CD4-positive, alpha-beta memory T cell (primary cell): ENCODE data around the gene ATP8A2. TPM values are rescaled to one million over a fixed set of nuclear protein-coding genes. Genes with fewer than 3 reads are reported as not detected.

Experiments used
- CTCF ChIA-PET: fragments of 350-600 bp; sonication (Branson Sonifier 250); formaldehyde crosslinking; loops from one replicate; lab custom pipeline; 2021; ENCODE audit warnings: inconsistent platforms; ENCODE audit not compliant: partially characterized antibody; lab: Charles Lee
- POLR2A ChIA-PET: fragments of 350-600 bp; sonication (Branson Sonifier 250); formaldehyde crosslinking; loops from one replicate; lab custom pipeline; 2021; ENCODE audit not compliant: partially characterized antibody; lab: Charles Lee
- DNase-seq, 5 donors: peaks; one replicate each; pipeline versions ENCODE4 v3.0.0 to v3.0.0-alpha.2; 2020 to 2022; ENCODE audit warnings: mixed read lengths in 1 of 5
- H3K27ac ChIP-seq: one replicate; pipeline ENCODE4 v1.7.0; 2013; ENCODE audit warnings: low read depth, low read length
- H3K27me3 ChIP-seq: 2 replicates; pipeline ENCODE4 v1.7.0; 2013; ENCODE audit warnings: mild to moderate bottlenecking, low read length, moderate library complexity; ENCODE audit not compliant: insufficient read depth
- H3K36me3 ChIP-seq: 2 replicates; pipeline ENCODE4 v1.7.0; 2013; ENCODE audit warnings: mild to moderate bottlenecking, low read length, moderate library complexity; ENCODE audit not compliant: insufficient read depth
- H3K4me1 ChIP-seq: 2 replicates; pipeline ENCODE4 v1.7.0; 2013; ENCODE audit warnings: mild to moderate bottlenecking, low read length, moderate library complexity; ENCODE audit not compliant: insufficient read depth
- H3K4me3 ChIP-seq, 2 donors: one replicate each; pipeline ENCODE4 v1.7.0; 2013; ENCODE audit warnings: low read length in 2 of 2, mild to moderate bottlenecking in 1 of 2
- H3K9me3 ChIP-seq, 2 donors: one replicate each; pipeline ENCODE4 v1.7.0; 2013; ENCODE audit warnings: low read length in 2 of 2, control low read depth in 1 of 2; ENCODE audit not compliant: control insufficient read depth in 1 of 2
- H3K27ac Mint-ChIP-seq, 7 donors: one replicate each; pipeline ENCODE4 v1.8.0; 2020 to 2021; ENCODE audit warnings: mixed read lengths in 7 of 7, mild to moderate bottlenecking in 6 of 7, inconsistent platforms in 3 of 7, moderate library complexity in 3 of 7
- H3K27me3 Mint-ChIP-seq, 2 donors: one replicate each; pipeline ENCODE4 v1.8.0; 2020 to 2021; ENCODE audit warnings: mixed read lengths in 2 of 2
- H3K36me3 Mint-ChIP-seq, 2 donors: one replicate each; pipeline ENCODE4 v1.8.0; 2020 to 2021; ENCODE audit warnings: mixed read lengths in 2 of 2, inconsistent platforms in 1 of 2, mild to moderate bottlenecking in 1 of 2
- H3K4me1 Mint-ChIP-seq, 4 donors: one replicate each; pipeline ENCODE4 v1.8.0; 2020 to 2021; ENCODE audit warnings: mixed read lengths in 4 of 4, mild to moderate bottlenecking in 1 of 4
- H3K4me3 Mint-ChIP-seq, 8 donors: one replicate each; pipeline ENCODE4 v1.8.0; 2020 to 2021; ENCODE audit warnings: mixed read lengths in 8 of 8, mild to moderate bottlenecking in 7 of 8, moderate library complexity in 6 of 8, inconsistent platforms in 3 of 8
- H3K9me3 Mint-ChIP-seq, 8 donors: one replicate each; pipeline ENCODE4 v1.8.0; 2020 to 2021; ENCODE audit warnings: mixed read lengths in 8 of 8, mild to moderate bottlenecking in 5 of 8, inconsistent platforms in 3 of 8, moderate library complexity in 1 of 8
- intact Hi-C: fragments of 100-400 bp; cut with micrococcal nuclease; formaldehyde crosslinking; loops from one replicate; pipeline ENCODE4 v1.15.1; 2023
- polyA plus RNA-seq, 2 donors: library from polyadenylated mRNA; unstranded; fragments of 300-500 nt; fragmentation: Illumina TruSeq; gene quantifications; one replicate each; pipeline ENCODE4 v1.2.3, GENCODE V29; 2021
- total RNA-seq, 2 experiments: library from RNA; stranded (reverse); gene quantifications; one replicate each; pipeline ENCODE4 v1.2.3, GENCODE V29; 2021

The ATP8A2 gene
- total and polyA plus RNA-seq, 4 experiments from 2014 or later: 0.36 to 0.93 (median 0.67) TPM

- DNase-seq: no peak
- Histone ChIP-seq H3K27me3 (no peaks in the 10 kb centered on the region), H3K36me3 (no peaks in the 10 kb centered on the region), H3K4me1 (no peaks in the 10 kb centered on the region), H3K4me3 (no peak overlapping the region), H3K27ac (no peak overlapping the region), H3K9me3 (no peaks in the 10 kb centered on the region)
- Mint-ChIP-seq H3K27me3 (peaks cover 3 to 8% of the 10 kb centered on the region in 2 donors), H3K9me3 (peaks cover 0 to 15% (median 4%) of the 10 kb centered on the region in 8 donors), H3K36me3 (no peaks in the 10 kb centered on the region), H3K4me3 (no peak overlapping the region), H3K4me1 (no peaks in the 10 kb centered on the region), H3K27ac (no peak overlapping the region)
- intact Hi-C loops: no loop called here
- ChIA-PET POLR2A (no interaction called here), CTCF (no interaction called here)
Measured at GRCh38 chr13:26030331-26030730, 658.6 kb downstream of the ATP8A2 start.

DNA sequence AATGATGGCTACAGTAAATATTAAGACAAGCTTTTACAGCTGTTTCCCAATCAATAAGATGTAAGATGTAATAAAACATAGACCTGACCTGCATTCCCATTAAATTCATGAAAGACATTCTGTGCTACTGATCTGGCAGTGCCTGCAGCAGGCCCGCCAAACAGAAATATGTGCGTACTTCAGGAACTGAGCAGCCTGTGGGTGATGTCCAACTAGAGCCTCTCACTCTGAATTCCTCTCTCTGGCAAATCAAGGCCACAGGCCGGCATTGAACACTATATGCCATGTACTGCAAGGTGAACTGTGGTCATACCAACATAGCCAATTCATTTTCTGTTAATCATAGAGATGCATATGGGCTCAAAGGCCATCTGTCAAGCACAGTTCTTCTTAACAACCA, 662.2 kb downstream of the ATP8A2 start:
- POLR2A ChIA-PET: no interaction called here
- H3K4me3 Mint-ChIP-seq: no peak overlapping the region

DNA sequence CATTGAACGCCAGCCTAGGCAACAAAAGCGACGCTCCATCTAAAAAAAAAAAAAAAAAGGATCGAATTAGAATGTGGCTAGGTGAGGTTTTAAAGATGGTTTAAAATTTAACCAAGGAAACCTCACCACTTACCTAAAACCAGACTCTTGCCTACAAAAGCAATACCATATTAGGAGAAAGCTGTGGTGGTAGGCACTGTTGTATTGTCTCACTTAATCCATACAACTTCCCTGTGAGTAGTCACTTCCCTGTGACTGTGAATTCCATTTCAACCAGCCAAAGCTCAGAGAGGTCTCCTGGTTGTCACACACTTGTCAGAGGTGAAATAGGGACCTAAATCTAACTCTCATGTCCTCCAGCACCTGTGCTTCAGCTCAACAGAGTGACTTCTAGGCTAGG, 664.6 kb downstream of the ATP8A2 start:
- no peaks in the 10 kb centered on the region for H3K36me3 ChIP-seq
- H3K9me3 ChIP-seq: no peaks in the 10 kb centered on the region
- intact Hi-C loops: no loop called here
- no peaks in the 10 kb centered on the region for H3K27me3 ChIP-seq
- H3K27ac ChIP-seq: no peak overlapping the region
- ChIA-PET POLR2A (no interaction called here), CTCF (interaction anchor here (0.7 to 1.7 kb wide), 4 partner anchors 29 to 310 kb away, joined by 3 to 5 read pairs (median 4); no protein-coding TSS in a partner anchor)
- no peak overlapping the region for H3K27ac Mint-ChIP-seq
- DNase-seq: no peak
- no peaks in the 10 kb centered on the region for H3K36me3 Mint-ChIP-seq
- H3K4me3 ChIP-seq: no peak overlapping the region
- no peak overlapping the region for H3K4me3 Mint-ChIP-seq
- H3K27me3 Mint-ChIP-seq: peaks cover 3 to 4% of the 10 kb centered on the region in 2 donors
- H3K4me1 Mint-ChIP-seq: no peaks in the 10 kb centered on the region
- no peaks in the 10 kb centered on the region for H3K4me1 ChIP-seq
- H3K9me3 Mint-ChIP-seq: peaks cover 0 to 11% (median 5%) of the 10 kb centered on the region in 8 donors

More for the DNA sequence above, 662.2 kb downstream of the ATP8A2 start:
- no peak for DNase-seq
- H3K27ac Mint-ChIP-seq: no peak overlapping the region
- H3K27me3 Mint-ChIP-seq: peaks cover 2 to 8% of the 10 kb centered on the region in 2 donors
- intact Hi-C loops: no loop called here
- H3K4me3 ChIP-seq: no peak overlapping the region
- peaks cover 0 to 20% (median 7%) of the 10 kb centered on the region in 8 donors for H3K9me3 Mint-ChIP-seq
- H3K4me1 Mint-ChIP-seq: no peaks in the 10 kb centered on the region
- CTCF ChIA-PET: no interaction called here
- no peaks in the 10 kb centered on the region for H3K27me3 ChIP-seq
- no peaks in the 10 kb centered on the region for H3K4me1 ChIP-seq
- no peaks in the 10 kb centered on the region for H3K36me3 ChIP-seq
- no peaks in the 10 kb centered on the region for H3K9me3 ChIP-seq
- no peak overlapping the region for H3K27ac ChIP-seq
- no peaks in the 10 kb centered on the region for H3K36me3 Mint-ChIP-seq

- Histone ChIP-seq H3K27ac (no peak overlapping the region), H3K4me1 (no peaks in the 10 kb centered on the region), H3K36me3 (no peaks in the 10 kb centered on the region), H3K27me3 (no peaks in the 10 kb centered on the region), H3K9me3 (no peaks in the 10 kb centered on the region), H3K4me3 (no peak overlapping the region)
- peaks cover 0 to 3% of the 10 kb centered on the region in 2 donors for H3K27me3 Mint-ChIP-seq
- no peaks in the 10 kb centered on the region for H3K4me1 Mint-ChIP-seq
- H3K27ac Mint-ChIP-seq: no peak overlapping the region
- H3K4me3 Mint-ChIP-seq: no peak overlapping the region
- peak in 1 of 5 donors; percentile 10 for DNase-seq
- peaks cover 0 to 6% (median 4%) of the 10 kb centered on the region in 8 donors for H3K9me3 Mint-ChIP-seq
- ChIA-PET POLR2A (no interaction called here), CTCF (interaction anchor here (0.7 to 1.7 kb wide), 4 partner anchors 8 to 329 kb away, joined by 3 to 5 read pairs (median 4); no protein-coding TSS in a partner anchor)
- H3K36me3 Mint-ChIP-seq: no peaks in the 10 kb centered on the region
- intact Hi-C loops: no loop called here
Measured at GRCh38 chr13:26037302-26037701, 665.5 kb downstream of the ATP8A2 start.

GRCh38 chr13:26038931-26039475, 667.2 kb downstream of the ATP8A2 start:
- DNase-seq: no peak
- ChIA-PET CTCF (interaction anchor here (0.9 kb wide), 1 partner anchor 209 kb away, joined by 5 read pairs; no protein-coding TSS in a partner anchor), POLR2A (no interaction called here)
- Histone ChIP-seq H3K27me3 (no peaks in the 10 kb centered on the region), H3K4me1 (no peaks in the 10 kb centered on the region), H3K9me3 (no peaks in the 10 kb centered on the region), H3K4me3 (no peak overlapping the region), H3K36me3 (no peaks in the 10 kb centered on the region), H3K27ac (no peak overlapping the region)
- Mint-ChIP-seq H3K27me3 (peaks cover 0 to 3% of the 10 kb centered on the region in 2 donors), H3K9me3 (peaks cover 0 to 6% (median 4%) of the 10 kb centered on the region in 8 donors), H3K36me3 (no peaks in the 10 kb centered on the region), H3K4me3 (no peak overlapping the region), H3K27ac (no peak overlapping the region), H3K4me1 (no peaks in the 10 kb centered on the region)
- intact Hi-C loops: no loop called here

GRCh38 chr13:26041444-26041843, 669.7 kb downstream of the ATP8A2 start:
- CTCF ChIA-PET: no interaction called here
- POLR2A ChIA-PET: no interaction called here
- peaks cover 2 to 9% (median 4%) of the 10 kb centered on the region in 4 donors for H3K4me1 Mint-ChIP-seq

GRCh38 chr13:26042785-26043184, 671.0 kb downstream of the ATP8A2 start:
- Mint-ChIP-seq H3K36me3 (no peaks in the 10 kb centered on the region), H3K4me3 (no peak overlapping the region), H3K4me1 (peaks cover 2 to 9% (median 4%) of the 10 kb centered on the region in 4 donors), H3K27ac (no peak overlapping the region), H3K9me3 (no peaks in the 10 kb centered on the region), H3K27me3 (peaks cover 4 to 10% of the 10 kb centered on the region in 2 donors)
- Histone ChIP-seq H3K36me3 (no peaks in the 10 kb centered on the region), H3K4me3 (no peak overlapping the region), H3K9me3 (no peaks in the 10 kb centered on the region), H3K4me1 (peaks cover 4% of the 10 kb centered on the region), H3K27me3 (no peaks in the 10 kb centered on the region), H3K27ac (no peak overlapping the region)
- CTCF ChIA-PET: no interaction called here
- POLR2A ChIA-PET: no interaction called here
- DNase-seq: no peak
- intact Hi-C loops: no loop called here

More at GRCh38 chr13:26041444-26041843, 669.7 kb downstream of the ATP8A2 start:
- Histone ChIP-seq H3K36me3 (no peaks in the 10 kb centered on the region), H3K4me1 (peaks cover 4% of the 10 kb centered on the region), H3K9me3 (no peaks in the 10 kb centered on the region), H3K27ac (no peak overlapping the region), H3K27me3 (no peaks in the 10 kb centered on the region), H3K4me3 (no peak overlapping the region)
- H3K27me3 Mint-ChIP-seq: peaks cover 0 to 3% of the 10 kb centered on the region in 2 donors
- peaks cover 0 to 1% (median 0%) of the 10 kb centered on the region in 8 donors for H3K9me3 Mint-ChIP-seq
- DNase-seq: no peak
- no peak overlapping the region for H3K4me3 Mint-ChIP-seq
- intact Hi-C loops: no loop called here
- no peak overlapping the region for H3K27ac Mint-ChIP-seq
- no peaks in the 10 kb centered on the region for H3K36me3 Mint-ChIP-seq
